ENCODE results near the gene USP22.

DNA sequence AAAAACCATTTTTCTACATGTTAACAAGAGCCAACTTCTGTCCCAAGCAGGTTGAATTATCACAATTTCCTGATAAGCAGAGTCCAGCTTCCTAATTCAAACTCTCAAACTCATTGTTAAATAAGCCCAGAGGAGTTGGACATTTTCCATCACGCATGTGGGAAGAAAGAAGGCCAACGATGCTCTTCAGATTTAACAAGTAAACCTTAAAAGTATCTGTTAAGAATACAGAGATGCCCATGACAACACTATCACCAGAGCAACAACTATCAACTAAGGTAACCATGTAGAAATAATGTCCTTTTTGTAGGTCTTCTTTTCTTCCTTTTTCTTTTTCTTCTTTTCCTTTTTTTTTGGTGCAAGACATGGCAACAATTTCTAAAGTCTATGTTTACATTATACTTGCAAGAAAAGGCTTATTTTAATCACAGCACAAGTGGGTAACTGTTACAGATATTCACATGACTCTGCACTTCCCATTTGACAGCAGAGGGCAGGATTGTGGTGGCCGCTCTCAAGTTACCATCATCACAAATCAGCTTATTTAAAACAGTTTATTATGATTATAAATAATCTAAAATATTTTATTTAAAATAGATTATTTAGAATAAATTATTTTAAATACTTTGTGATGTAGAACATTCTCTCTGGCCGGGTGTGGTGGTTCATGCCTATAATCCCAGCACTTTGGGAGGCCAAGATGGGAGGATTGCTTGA, 48.2 kb upstream of the USP22 start:
- TF ChIP-seq, protein P1, sequence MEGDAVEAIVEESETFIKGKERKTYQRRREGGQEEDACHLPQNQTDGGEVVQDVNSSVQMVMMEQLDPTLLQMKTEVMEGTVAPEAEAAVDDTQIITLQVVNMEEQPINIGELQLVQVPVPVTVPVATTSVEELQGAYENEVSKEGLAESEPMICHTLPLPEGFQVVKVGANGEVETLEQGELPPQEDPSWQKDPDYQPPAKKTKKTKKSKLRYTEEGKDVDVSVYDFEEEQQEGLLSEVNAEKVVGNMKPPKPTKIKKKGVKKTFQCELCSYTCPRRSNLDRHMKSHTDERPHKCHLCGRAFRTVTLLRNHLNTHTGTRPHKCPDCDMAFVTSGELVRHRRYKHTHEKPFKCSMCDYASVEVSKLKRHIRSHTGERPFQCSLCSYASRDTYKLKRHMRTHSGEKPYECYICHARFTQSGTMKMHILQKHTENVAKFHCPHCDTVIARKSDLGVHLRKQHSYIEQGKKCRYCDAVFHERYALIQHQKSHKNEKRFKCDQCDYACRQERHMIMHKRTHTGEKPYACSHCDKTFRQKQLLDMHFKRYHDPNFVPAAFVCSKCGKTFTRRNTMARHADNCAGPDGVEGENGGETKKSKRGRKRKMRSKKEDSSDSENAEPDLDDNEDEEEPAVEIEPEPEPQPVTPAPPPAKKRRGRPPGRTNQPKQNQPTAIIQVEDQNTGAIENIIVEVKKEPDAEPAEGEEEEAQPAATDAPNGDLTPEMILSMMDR (IDR thresholded peaks at IDR 0.05) = no peak
- TF ChIP-seq EZH2phosphoT487 (IDR thresholded peaks at IDR 0.05) (no peak), EZH2 (IDR thresholded peaks at IDR 0.05) (no peak)

Data from neural progenitor cell (in vitro differentiated cells).